ENCODE data around the gene WEE2. TPM values are rescaled to one million over a fixed set of nuclear protein-coding genes. Genes with fewer than 3 reads are reported as not detected.

WEE2 gene
- total RNA-seq, 1 donor from 2014 or later: not detected

- H3K27me3 ChIP-seq: no peaks in the 10 kb centered on the region
- intact Hi-C loops (cut with DNase I): no loop called here
- H3K36me3 ChIP-seq: peaks cover 36 to 57% of the 10 kb centered on the region in 2 donors
- no peaks in the 10 kb centered on the region for H3K9me3 ChIP-seq
- H3K27ac ChIP-seq: no peak overlapping the region
- no peaks in the 10 kb centered on the region for H3K4me1 ChIP-seq
- no peak for DNase-seq (ENCODE audit: low spot score in 2 of 2)
- H3K4me3 ChIP-seq: no peak overlapping the region
- TF ChIP-seq, protein P1, sequence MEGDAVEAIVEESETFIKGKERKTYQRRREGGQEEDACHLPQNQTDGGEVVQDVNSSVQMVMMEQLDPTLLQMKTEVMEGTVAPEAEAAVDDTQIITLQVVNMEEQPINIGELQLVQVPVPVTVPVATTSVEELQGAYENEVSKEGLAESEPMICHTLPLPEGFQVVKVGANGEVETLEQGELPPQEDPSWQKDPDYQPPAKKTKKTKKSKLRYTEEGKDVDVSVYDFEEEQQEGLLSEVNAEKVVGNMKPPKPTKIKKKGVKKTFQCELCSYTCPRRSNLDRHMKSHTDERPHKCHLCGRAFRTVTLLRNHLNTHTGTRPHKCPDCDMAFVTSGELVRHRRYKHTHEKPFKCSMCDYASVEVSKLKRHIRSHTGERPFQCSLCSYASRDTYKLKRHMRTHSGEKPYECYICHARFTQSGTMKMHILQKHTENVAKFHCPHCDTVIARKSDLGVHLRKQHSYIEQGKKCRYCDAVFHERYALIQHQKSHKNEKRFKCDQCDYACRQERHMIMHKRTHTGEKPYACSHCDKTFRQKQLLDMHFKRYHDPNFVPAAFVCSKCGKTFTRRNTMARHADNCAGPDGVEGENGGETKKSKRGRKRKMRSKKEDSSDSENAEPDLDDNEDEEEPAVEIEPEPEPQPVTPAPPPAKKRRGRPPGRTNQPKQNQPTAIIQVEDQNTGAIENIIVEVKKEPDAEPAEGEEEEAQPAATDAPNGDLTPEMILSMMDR (IDR thresholded peaks at IDR 0.05): no peak
Measured at GRCh38 chr7:141665208-141666035, 42.7 kb upstream of the WEE2 start.

DNA sequence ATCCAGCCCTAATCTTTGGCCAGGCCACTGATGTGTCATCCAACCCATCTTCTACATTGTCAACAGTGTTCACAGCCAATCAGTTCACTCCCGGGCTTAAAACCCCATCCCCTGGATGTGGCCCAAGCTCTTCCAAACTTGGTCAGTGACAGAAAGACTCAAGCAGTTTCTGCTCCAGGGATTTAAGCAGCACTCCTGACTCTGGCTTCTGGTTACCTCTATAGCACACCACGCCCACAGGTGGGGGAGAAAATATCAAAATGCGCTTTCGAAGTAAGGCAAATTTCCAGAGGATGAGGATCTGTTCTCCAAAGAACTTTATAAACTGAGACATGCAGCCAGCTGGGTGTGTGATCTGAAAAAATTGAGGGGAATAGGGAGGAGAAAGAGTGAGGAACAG lies 42.1 kb upstream of the WEE2 start:
- DNase-seq (ENCODE audit: low spot score in 2 of 2): no peak
- no peaks in the 10 kb centered on the region for H3K27me3 ChIP-seq
- H3K4me1 ChIP-seq: no peaks in the 10 kb centered on the region
- TF ChIP-seq, protein P1 (IDR thresholded peaks at IDR 0.05): no peak
- H3K27ac ChIP-seq: no peak overlapping the region
- H3K4me3 ChIP-seq: no peak overlapping the region
- no peaks in the 10 kb centered on the region for H3K9me3 ChIP-seq
- intact Hi-C loops (cut with DNase I): no loop called here
- peaks cover 36 to 59% of the 10 kb centered on the region in 2 donors for H3K36me3 ChIP-seq

DNA sequence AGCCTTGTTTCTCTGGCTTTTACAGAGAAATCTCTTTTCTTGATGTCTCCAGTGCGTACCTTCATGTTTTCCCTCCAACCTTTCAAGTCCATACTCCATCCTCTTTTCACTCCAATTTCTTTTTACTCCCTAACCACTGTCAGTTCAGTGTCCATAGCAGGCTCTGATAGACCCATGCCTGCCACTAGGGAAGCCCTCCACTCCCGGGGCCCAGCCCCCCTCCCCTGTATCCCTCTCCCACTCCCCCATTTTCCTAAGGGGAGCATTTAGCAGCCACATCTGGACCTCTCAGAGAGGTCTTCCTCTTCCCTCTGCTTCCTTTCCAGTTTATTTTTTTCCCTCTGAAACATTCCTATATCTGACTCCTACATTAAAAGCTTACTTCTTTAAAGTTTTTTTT lies 39.3 kb upstream of the WEE2 start:
- TF ChIP-seq, protein P1 (IDR thresholded peaks at IDR 0.05): no peak
- no peak for DNase-seq (ENCODE audit: low spot score in 2 of 2)
- no peak overlapping the region for H3K4me3 ChIP-seq
- H3K27ac ChIP-seq: no peak overlapping the region
- H3K4me1 ChIP-seq: no peaks in the 10 kb centered on the region
- H3K9me3 ChIP-seq: no peaks in the 10 kb centered on the region
- intact Hi-C loops (cut with DNase I): no loop called here
- no peaks in the 10 kb centered on the region for H3K27me3 ChIP-seq
- H3K36me3 ChIP-seq: peaks cover 35 to 56% of the 10 kb centered on the region in 2 donors

DNA sequence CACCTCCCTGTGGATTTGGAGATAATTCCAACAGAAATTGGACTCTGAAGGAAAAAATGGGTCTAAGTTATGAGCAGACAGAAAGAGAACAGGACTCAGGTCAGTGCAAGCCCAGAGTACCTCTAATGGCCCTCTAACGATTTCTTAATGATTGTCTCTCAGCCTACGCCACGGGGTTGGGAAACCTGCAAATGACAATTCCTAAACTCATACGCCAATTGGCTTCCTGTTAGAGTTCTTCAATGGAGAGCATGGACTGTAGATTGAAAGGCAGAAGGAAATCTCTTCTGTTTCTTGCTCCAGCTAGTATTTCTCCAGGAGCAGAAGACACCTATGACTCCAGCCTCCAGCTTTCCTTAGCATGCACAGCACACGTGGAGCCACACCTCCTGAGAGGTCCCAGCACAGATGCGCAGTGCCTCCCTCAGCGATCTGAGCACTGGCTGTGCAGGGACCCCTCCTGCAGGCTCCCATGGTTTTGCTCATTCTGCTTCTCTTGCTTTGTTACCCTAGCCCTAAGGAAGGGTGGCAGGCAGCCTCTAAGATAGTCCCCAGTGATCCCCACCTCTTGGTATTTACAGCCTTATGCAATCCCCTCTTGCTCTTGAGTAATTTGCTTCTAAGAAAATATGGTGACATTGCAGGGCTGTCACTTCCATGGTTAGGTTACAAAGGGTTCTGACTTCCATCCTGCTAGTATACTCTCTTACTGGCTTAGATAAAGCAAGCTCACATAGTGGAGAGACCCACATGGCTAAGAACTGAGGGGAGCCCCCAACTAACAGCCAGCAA lies 36.3 kb upstream of the WEE2 start:
- no peak overlapping the region for H3K4me3 ChIP-seq
- H3K36me3 ChIP-seq: peaks cover 12 to 32% of the 10 kb centered on the region in 2 donors
- H3K4me1 ChIP-seq: peaks cover 0 to 11% of the 10 kb centered on the region in 2 donors
- no peaks in the 10 kb centered on the region for H3K9me3 ChIP-seq
- H3K27ac ChIP-seq: no peak overlapping the region
- DNase-seq (ENCODE audit: low spot score in 2 of 2): no peak
- no peaks in the 10 kb centered on the region for H3K27me3 ChIP-seq
- intact Hi-C loops (cut with DNase I): no loop called here
- TF ChIP-seq, protein P1 (IDR thresholded peaks at IDR 0.05): no peak

- H3K27ac ChIP-seq: no peak overlapping the region
- H3K27me3 ChIP-seq: no peaks in the 10 kb centered on the region
- peaks cover 8 to 26% of the 10 kb centered on the region in 2 donors for H3K36me3 ChIP-seq
- no peaks in the 10 kb centered on the region for H3K9me3 ChIP-seq
- intact Hi-C loops (cut with DNase I): no loop called here
- H3K4me3 ChIP-seq: no peak overlapping the region
- TF ChIP-seq, protein P1 (IDR thresholded peaks at IDR 0.05): no peak
- H3K4me1 ChIP-seq: peaks cover 0 to 11% of the 10 kb centered on the region in 2 donors
- DNase-seq (ENCODE audit: low spot score in 2 of 2): no peak
Measured at GRCh38 chr7:141673346-141673745, 34.8 kb upstream of the WEE2 start.
